Gastroesophageal sphincter (tissue), 4 donors: ENCODE results near the gene FBXO46. TPM values are rescaled to one million over a fixed set of nuclear protein-coding genes. Genes with fewer than 3 reads are reported as not detected.
"Not testable (repeated sequence)": the region's sequence is repeated elsewhere in the genome, so short reads cannot be mapped to it uniquely, and the experiment has no call there.

Source experiments
- ATAC-seq: fragments of 150-250 bp; one replicate; pipeline ENCODE4 v1.9.1; 2016; ENCODE audit warnings: mild to moderate bottlenecking, moderate library complexity
- H3K27ac ChIP-seq, 4 donors: fragments of 200-600 bp; sonication (generic) in 3 of 4; 1 replicate in 3 of 4; 2 replicates in 1 of 4; pipeline ENCODE4 v1.5.1; 2016 to 2019
- H3K27me3 ChIP-seq: fragments of 200-600 bp; sonication (generic); one replicate; pipeline ENCODE4 v1.5.1; 2019
- H3K36me3 ChIP-seq, 2 donors: fragments of 200-600 bp; sonication (generic); one replicate each; pipeline ENCODE4 v1.5.1; 2019; ENCODE audit warnings: control low read depth in 1 of 2
- H3K4me1 ChIP-seq, 3 donors: fragments of 200-600 bp; sonication (generic); 1 replicate in 2 of 3; 2 replicates in 1 of 3; pipeline ENCODE4 v1.5.1; 2016 to 2019; ENCODE audit warnings: control low read depth in 2 of 3
- H3K4me3 ChIP-seq, 2 donors: fragments of 200-600 bp; sonication (generic); one replicate each; pipeline ENCODE4 v1.5.1; 2019; ENCODE audit warnings: mild to moderate bottlenecking in 1 of 2, moderate library complexity in 1 of 2
- H3K9me3 ChIP-seq, 3 donors: fragments of 200-600 bp; sonication (generic); one replicate each; pipeline ENCODE4 v1.5.1; 2017 to 2019; ENCODE audit warnings: control low read depth in 2 of 3
- CTCF ChIP-seq, 4 experiments: fragments of 200-600 bp in 2 of 4; fragments of 450-650 bp in 2 of 4; sonication (generic) in 1 of 4; IDR thresholded peaks; one replicate each; pipeline ENCODE4 v1.5.1; 2017 to 2019; ENCODE audit warnings: antibody characterized with exemption in 4 of 4, mild to moderate bottlenecking in 2 of 4, moderate library complexity in 2 of 4
- EP300 ChIP-seq: sonication (generic); formaldehyde crosslinking; IDR thresholded peaks from one replicate; pipeline ENCODE4 v1.6.1; 2017; ENCODE audit warnings: antibody characterized with exemption, mild to moderate bottlenecking
- POLR2A ChIP-seq, 2 donors: fragments of 450-650 bp; IDR thresholded peaks; one replicate each; pipeline ENCODE4 v1.6.1; 2017; ENCODE audit warnings: antibody characterized with exemption in 2 of 2, mild to moderate bottlenecking in 2 of 2, moderate library complexity in 1 of 2
- POLR2AphosphoS5 ChIP-seq: sonication (generic); formaldehyde crosslinking; IDR thresholded peaks from one replicate; pipeline ENCODE4 v1.6.1; 2017; ENCODE audit warnings: antibody characterized with exemption
- WGBS, 2 donors: methylation state at CpG; one replicate each; pipeline ENCODE4 v1.1.5; 2018; ENCODE audit warnings: low coverage in 1 of 2; 5-methylcytosine and 5-hydroxymethylcytosine counted together
- total RNA-seq, 4 donors: library from RNA; depleted of rRNA; stranded (reverse); fragments of >200 nt; gene quantifications; one replicate each; pipeline ENCODE4 v1.1.0, GENCODE V29; 2016

FBXO46 gene
- total RNA-seq, 4 donors from 2014 or later, result 12.1 to 20.5 (median 14.9) TPM

GRCh38 chr19:45687599-45687998 lies 43.1 kb downstream of the FBXO46 start:
- H3K4me3 ChIP-seq, result no peak overlapping the region
- no peak for ATAC-seq
- H3K27me3 ChIP-seq, result no peaks in the 10 kb centered on the region
- H3K36me3 ChIP-seq, result peaks cover 0 to 61% of the 10 kb centered on the region in 2 donors
- H3K9me3 ChIP-seq, result no peaks in the 10 kb centered on the region
- 75% methylated on average over 4 of the region's 9 CpGs; no CpG with 5 or more reads in 1 of the 2 donors for WGBS, 2 donors
- no peak overlapping the region for H3K27ac ChIP-seq
- TF ChIP-seq POLR2A (IDR thresholded peaks at IDR 0.05) (no peak), EP300 (no peak), POLR2AphosphoS5 (no peak), CTCF (IDR thresholded peaks at IDR 0.05) (no peak)
- H3K4me1 ChIP-seq, result peaks cover 0 to 12% (median 6%) of the 10 kb centered on the region in 3 donors

GRCh38 chr19:45685045-45685444 lies 45.7 kb downstream of the FBXO46 start:
- 93% methylated on average over 5 of the region's 11 CpGs; no CpG with 5 or more reads in 1 of the 2 donors for WGBS, 2 donors
- ATAC-seq, H3K27me3 ChIP-seq, H3K4me3 ChIP-seq, H3K9me3 ChIP-seq, H3K27ac ChIP-seq: not testable (repeated sequence)
- H3K36me3 ChIP-seq, result peaks cover 0 to 61% of the 10 kb centered on the region in 2 donors
- peaks cover 0 to 15% (median 0%) of the 10 kb centered on the region in 3 donors for H3K4me1 ChIP-seq

GRCh38 chr19:45682908-45683307 lies 47.8 kb downstream of the FBXO46 start:
- Histone ChIP-seq H3K27me3 (peaks cover 26% of the 10 kb centered on the region), H3K27ac (peak overlapping the region in 1 of 4 donors; percentile 84), H3K36me3 (peaks cover 0 to 46% of the 10 kb centered on the region in 2 donors), H3K9me3 (no peaks in the 10 kb centered on the region), H3K4me3 (no peak overlapping the region), H3K4me1 (peaks cover 0 to 20% (median 0%) of the 10 kb centered on the region in 3 donors)
- TF ChIP-seq POLR2A (IDR thresholded peaks at IDR 0.05) (no peak), EP300 (no peak), POLR2AphosphoS5 (no peak), CTCF (IDR thresholded peaks at IDR 0.05) (no peak)
- ATAC-seq, result no peak
- 54 to 86% methylated on average over 4 to 5 of the region's 5 CpGs for WGBS, 2 donors

GRCh38 chr19:45682117-45682516 lies 48.6 kb downstream of the FBXO46 start:
- ATAC-seq, result no peak
- Histone ChIP-seq H3K36me3 (peaks cover 0 to 38% of the 10 kb centered on the region in 2 donors), H3K27ac (peak overlapping the region in 3 of 4 donors; percentile 81 to 84 (median 82)), H3K4me3 (peak overlapping the region in 1 of 2 donors; percentile 51), H3K4me1 (peaks cover 0 to 28% (median 4%) of the 10 kb centered on the region in 3 donors), H3K27me3 (peaks cover 34% of the 10 kb centered on the region), H3K9me3 (no peaks in the 10 kb centered on the region)
- no peak for TF ChIP-seq EP300
- TF ChIP-seq CTCF (IDR thresholded peaks at IDR 0.05), result no peak
- no peak for TF ChIP-seq POLR2AphosphoS5
- TF ChIP-seq POLR2A (IDR thresholded peaks at IDR 0.05), result no peak
- 67 to 68% methylated on average over 8 of the region's 8 CpGs for WGBS, 2 donors

GRCh38 chr19:45681391-45682015 lies 49.2 kb downstream of the FBXO46 start:
- Histone ChIP-seq H3K4me1 (peaks cover 0 to 34% (median 8%) of the 10 kb centered on the region in 3 donors), H3K27ac (peak overlapping the region in 3 of 4 donors; percentile 81 to 84 (median 82)), H3K27me3 (peaks cover 40% of the 10 kb centered on the region), H3K9me3 (no peaks in the 10 kb centered on the region), H3K36me3 (peaks cover 0 to 32% of the 10 kb centered on the region in 2 donors), H3K4me3 (peak overlapping the region; percentile 11 to 51)
- peak; percentile 7 for TF ChIP-seq POLR2AphosphoS5
- TF ChIP-seq EP300, result no peak
- TF ChIP-seq CTCF (IDR thresholded peaks at IDR 0.05), result peak in 3 of 4 experiments; percentile 93 to 97 (median 97)
- WGBS, 2 donors, result 3 to 7% methylated on average over 9 to 13 of the region's 51 CpGs
- peak; percentile 95 for ATAC-seq
